ENCODE data around the gene EXOC4. TPM values are rescaled to one million over a fixed set of nuclear protein-coding genes. Genes with fewer than 3 reads are reported as not detected.

Gene EXOC4
- total RNA-seq, 4 donors from 2014 or later = 52.4 to 82.2 (median 67.0) TPM

DNA sequence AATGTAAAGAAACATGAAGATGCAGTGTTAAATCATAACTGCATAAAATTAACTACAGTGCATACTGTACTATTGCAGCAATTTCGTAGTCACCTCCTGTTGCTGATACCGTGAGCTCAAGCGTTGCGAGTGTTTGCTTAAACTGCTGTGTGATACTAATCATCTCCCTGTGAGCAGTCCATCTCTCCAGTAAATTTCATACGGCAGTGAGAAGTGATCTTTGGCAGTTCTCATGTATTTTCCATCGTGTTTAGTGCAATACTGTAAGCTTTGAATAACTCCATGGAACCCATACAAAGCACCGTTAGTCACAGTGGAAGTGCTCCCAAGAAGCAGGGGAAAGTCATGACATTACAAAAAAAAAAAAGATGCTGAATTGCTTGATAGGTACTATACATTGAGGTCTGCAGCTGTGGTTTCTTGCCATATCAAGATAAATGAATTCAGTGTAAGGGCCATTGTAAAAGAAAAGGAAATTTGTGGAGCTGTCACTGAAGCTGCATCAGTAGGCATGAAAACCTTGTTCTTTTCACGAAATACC lies 360.4 kb downstream of the EXOC4 start:
- intact Hi-C loops (cut with DNase I; ENCODE audit: low total_unique reads) = no loop called here
- DNase-seq (ENCODE audit: low spot score in 2 of 2) = no peak
- TF ChIP-seq POLR2A (IDR thresholded peaks at IDR 0.05) (no peak), CTCF (IDR thresholded peaks at IDR 0.05) (no peak)
- WGBS, 2 donors = 93 to 94% methylated on average over 8 of the region's 8 CpGs
- no peak overlapping the region for H3K4me3 ChIP-seq (ENCODE audit: low read depth, poor library complexity, severe bottlenecking)

GRCh38 chr7:133614251-133614650 lies 361.4 kb downstream of the EXOC4 start:
- intact Hi-C loops (cut with DNase I; ENCODE audit: low total_unique reads) = no loop called here
- 94 to 97% methylated on average over 2 of the region's 2 CpGs for WGBS, 2 donors
- TF ChIP-seq POLR2A (IDR thresholded peaks at IDR 0.05) (no peak), CTCF (IDR thresholded peaks at IDR 0.05) (no peak)
- H3K4me3 ChIP-seq (ENCODE audit: low read depth, poor library complexity, severe bottlenecking) = no peak overlapping the region
- no peak for DNase-seq (ENCODE audit: low spot score in 2 of 2)

DNA sequence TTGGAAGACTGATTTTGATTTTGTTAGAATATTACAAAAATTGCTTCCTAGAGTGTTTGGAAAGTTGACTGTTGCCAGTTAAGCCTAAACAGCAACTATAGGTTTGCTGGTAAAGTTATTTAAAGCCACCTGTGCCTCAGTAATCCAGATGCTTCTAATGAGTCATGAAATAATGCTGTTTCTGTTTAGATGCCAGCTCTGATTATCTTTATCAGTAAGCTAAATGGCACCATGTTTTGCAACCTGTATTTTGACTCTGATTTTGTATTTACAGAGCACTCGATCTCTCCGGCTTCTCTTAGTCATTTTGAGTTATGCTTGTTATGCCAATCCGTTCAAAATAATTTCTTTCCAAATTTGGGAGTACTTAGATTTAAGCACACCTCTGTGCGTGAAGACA lies 366.1 kb downstream of the EXOC4 start:
- no peak overlapping the region for H3K4me3 ChIP-seq (ENCODE audit: low read depth, poor library complexity, severe bottlenecking)
- intact Hi-C loops (cut with DNase I; ENCODE audit: low total_unique reads) = no loop called here
- no peak for TF ChIP-seq CTCF (IDR thresholded peaks at IDR 0.05)
- TF ChIP-seq POLR2A (IDR thresholded peaks at IDR 0.05) = no peak
- WGBS, 2 donors = 69 to 71% methylated on average over 4 of the region's 4 CpGs
- DNase-seq (ENCODE audit: low spot score in 2 of 2) = no peak

- 66 to 91% methylated on average over 2 of the region's 2 CpGs for WGBS, 2 donors
- TF ChIP-seq CTCF (IDR thresholded peaks at IDR 0.05) = no peak
- TF ChIP-seq POLR2A (IDR thresholded peaks at IDR 0.05) = no peak
- intact Hi-C loops (cut with DNase I; ENCODE audit: low total_unique reads) = no loop called here
- no peak for DNase-seq (ENCODE audit: low spot score in 2 of 2)
- H3K4me3 ChIP-seq (ENCODE audit: low read depth, poor library complexity, severe bottlenecking) = no peak overlapping the region
These were observed 366.6 kb downstream of the EXOC4 start for GRCh38 chr7:133619491-133619890.

DNA sequence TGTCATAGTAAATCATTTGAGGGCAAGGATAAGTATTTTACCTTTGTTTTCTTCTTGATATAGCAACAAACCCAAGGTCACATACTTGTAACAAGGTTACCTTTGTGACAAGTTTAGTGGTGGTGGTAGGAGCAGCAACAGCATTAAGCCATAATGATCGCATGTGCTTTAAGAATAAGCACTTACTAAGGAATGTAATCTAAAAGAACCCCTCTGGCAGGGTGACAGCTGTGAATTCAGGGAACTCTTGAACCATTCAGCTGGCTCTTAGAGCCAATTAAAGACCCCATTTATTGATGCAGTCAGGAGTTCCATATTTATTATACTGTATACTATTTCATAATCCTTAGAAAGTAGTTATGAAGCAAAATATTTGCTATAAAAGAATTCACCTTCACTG lies 370.8 kb downstream of the EXOC4 start:
- WGBS, 2 donors = 88 to 100% methylated on average over 1 of the region's 1 CpG
- intact Hi-C loops (cut with DNase I; ENCODE audit: low total_unique reads) = no loop called here

More for the DNA sequence above, 370.8 kb downstream of the EXOC4 start:
- H3K4me3 ChIP-seq (ENCODE audit: low read depth, poor library complexity, severe bottlenecking) = no peak overlapping the region
- TF ChIP-seq CTCF (IDR thresholded peaks at IDR 0.05) = no peak
- no peak for TF ChIP-seq POLR2A (IDR thresholded peaks at IDR 0.05)
- no peak for DNase-seq (ENCODE audit: low spot score in 2 of 2)

All from lower leg skin (tissue), 4 donors.